PC-9 (cell line): ENCODE measurements around the gene WSCD1. TPM values are rescaled to one million over a fixed set of nuclear protein-coding genes. Genes with fewer than 3 reads are reported as not detected.

Source experiments
- BruUV-seq: library from RNA; stranded (reverse); fragments of 400-500 nt; replicated peaks from 2 replicates; lab custom pipeline; 2021; lab: Mats Ljungman, UMichigan
- CTCF ChIA-PET: fragments of 300-600 bp; sonication (Branson Sonifier 250); formaldehyde crosslinking; loops from one replicate; lab custom pipeline; 2022; ENCODE audit warnings: antibody characterized with exemption; lab: Charles Lee
- POLR2A ChIA-PET: fragments of 300-600 bp; sonication (Branson Sonifier 250); formaldehyde crosslinking; loops from one replicate; lab custom pipeline; 2022; ENCODE audit warnings: antibody characterized with exemption; ENCODE audit not compliant: unreplicated experiment; lab: Charles Lee
- DNase-seq, 2 experiments: peaks; one replicate each; pipeline versions ENCODE4 v3.0.0 to v3.0.0-alpha.2; 2015 to 2022; ENCODE audit warnings: mixed read lengths in 1 of 2
- H2AFZ ChIP-seq: fragments of 200-600 bp; sonication (generic); 2 replicates; pipeline ENCODE4 v1.8.1; 2017; ENCODE audit warnings: antibody characterized with exemption
- H3F3A ChIP-seq: fragments of 200-600 bp; sonication (generic); 2 replicates; pipeline ENCODE4 v1.8.1; 2017; ENCODE audit warnings: antibody characterized with exemption, mild to moderate bottlenecking, low read depth; ENCODE audit not compliant: insufficient read depth
- H3K27ac ChIP-seq: fragments of 200-600 bp; sonication (generic); 2 replicates; pipeline ENCODE4 v1.6.1; 2016; ENCODE audit warnings: mixed run types
- H3K27me3 ChIP-seq: fragments of 200-600 bp; sonication (generic); 2 replicates; pipeline ENCODE4 v1.6.1; 2016; ENCODE audit warnings: low read depth, mixed run types; ENCODE audit not compliant: insufficient read depth
- H3K36me3 ChIP-seq: fragments of 200-600 bp; sonication (generic); 2 replicates; pipeline ENCODE4 v1.6.1; 2016; ENCODE audit warnings: low read depth, mixed run types
- H3K4me1 ChIP-seq: fragments of 200-600 bp; sonication (generic); replicated peaks from 2 replicates; pipeline ENCODE4 v1.6.1; 2016; ENCODE audit warnings: mixed run types; ENCODE audit not compliant: insufficient read depth
- H3K4me2 ChIP-seq: fragments of 200-600 bp; sonication (generic); 2 replicates; pipeline ENCODE4 v1.6.1; 2017; ENCODE audit warnings: mixed run types
- H3K4me3 ChIP-seq: fragments of 200-600 bp; sonication (generic); 2 replicates; pipeline ENCODE4 v1.6.1; 2016; ENCODE audit warnings: mixed run types
- H3K79me2 ChIP-seq: fragments of 200-600 bp; sonication (generic); 2 replicates; pipeline ENCODE4 v1.6.1; 2017; ENCODE audit warnings: low read depth, mixed run types
- H3K9me2 ChIP-seq: fragments of 200-600 bp; sonication (generic); 2 replicates; pipeline ENCODE4 v1.8.1; 2017; ENCODE audit warnings: mild to moderate bottlenecking; ENCODE audit not compliant: insufficient read depth
- H3K9me3 ChIP-seq: fragments of 200-600 bp; sonication (generic); 2 replicates; pipeline ENCODE4 v1.8.1; 2016; ENCODE audit warnings: low read depth; ENCODE audit not compliant: insufficient read depth
- H4K20me1 ChIP-seq: fragments of 200-600 bp; sonication (generic); 2 replicates; pipeline ENCODE4 v1.8.1; 2017; ENCODE audit not compliant: insufficient read depth
- EZH2 ChIP-seq: fragments of 200-600 bp; sonication (generic); IDR thresholded peaks from 2 replicates; pipeline ENCODE4 v1.8.0; 2017; ENCODE audit warnings: antibody characterized with exemption, low read depth
- intact Hi-C: fragments of 100-400 bp; cut with micrococcal nuclease; formaldehyde crosslinking; loops from one replicate; pipeline ENCODE4 v1.10.0; 2022; ENCODE audit not compliant: unreplicated experiment
- total RNA-seq: library from RNA; stranded (reverse); gene quantifications from 2 replicates; pipeline ENCODE4 v1.2.3, GENCODE V29; 2021
- TF ChIP-seq, protein P1 (sequence below): fragments of 200-600 bp; sonication (generic); conservative IDR thresholded peaks from 2 replicates; pipeline ENCODE4 v1.6.1; 2017; ENCODE audit warnings: mixed run types, antibody characterized with exemption, mild to moderate bottlenecking, moderate library complexity

WSCD1 gene
- total RNA-seq, 1 experiment from 2014 or later: not detected

- CTCF ChIA-PET: no interaction called here
- intact Hi-C loops: no loop called here
Measured at GRCh38 chr17:6041246-6041645, 28.9 kb upstream of the WSCD1 start.

DNA sequence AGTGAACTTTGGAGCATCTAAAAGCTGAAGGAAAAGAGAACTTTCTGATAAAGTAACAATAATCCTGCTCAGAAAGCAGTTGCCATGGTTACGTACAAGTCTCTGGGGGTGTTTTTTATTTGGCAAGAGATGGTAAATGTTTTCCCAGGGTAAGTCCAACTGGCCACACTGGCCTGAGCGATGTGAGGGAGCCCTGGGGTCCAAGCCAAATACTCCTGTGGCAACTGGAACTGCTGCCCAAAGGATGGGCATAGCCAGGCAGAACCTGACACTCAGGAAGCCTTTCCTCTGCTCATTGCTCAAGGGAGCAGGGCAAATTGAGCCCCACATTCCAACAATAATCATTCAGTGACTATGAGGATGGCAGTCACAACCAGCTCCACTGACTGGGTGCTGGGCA, 26.8 kb upstream of the WSCD1 start:
- Histone ChIP-seq H3K4me3 (no peak overlapping the region), H2AFZ (no peak overlapping the region), H3K9me3 (no peaks in the 10 kb centered on the region), H3K9me2 (no peaks in the 10 kb centered on the region), H3K4me1 (no peaks in the 10 kb centered on the region), H3K27ac (no peak overlapping the region), H3K36me3 (no peaks in the 10 kb centered on the region), H3K79me2 (no peaks in the 10 kb centered on the region), H3F3A (no peaks in the 10 kb centered on the region), H3K27me3 (peaks cover 96% of the 10 kb centered on the region), H4K20me1 (no peaks in the 10 kb centered on the region), H3K4me2 (no peak overlapping the region)
- DNase-seq: no peak
- no peak for TF ChIP-seq EZH2
- TF ChIP-seq, protein P1, sequence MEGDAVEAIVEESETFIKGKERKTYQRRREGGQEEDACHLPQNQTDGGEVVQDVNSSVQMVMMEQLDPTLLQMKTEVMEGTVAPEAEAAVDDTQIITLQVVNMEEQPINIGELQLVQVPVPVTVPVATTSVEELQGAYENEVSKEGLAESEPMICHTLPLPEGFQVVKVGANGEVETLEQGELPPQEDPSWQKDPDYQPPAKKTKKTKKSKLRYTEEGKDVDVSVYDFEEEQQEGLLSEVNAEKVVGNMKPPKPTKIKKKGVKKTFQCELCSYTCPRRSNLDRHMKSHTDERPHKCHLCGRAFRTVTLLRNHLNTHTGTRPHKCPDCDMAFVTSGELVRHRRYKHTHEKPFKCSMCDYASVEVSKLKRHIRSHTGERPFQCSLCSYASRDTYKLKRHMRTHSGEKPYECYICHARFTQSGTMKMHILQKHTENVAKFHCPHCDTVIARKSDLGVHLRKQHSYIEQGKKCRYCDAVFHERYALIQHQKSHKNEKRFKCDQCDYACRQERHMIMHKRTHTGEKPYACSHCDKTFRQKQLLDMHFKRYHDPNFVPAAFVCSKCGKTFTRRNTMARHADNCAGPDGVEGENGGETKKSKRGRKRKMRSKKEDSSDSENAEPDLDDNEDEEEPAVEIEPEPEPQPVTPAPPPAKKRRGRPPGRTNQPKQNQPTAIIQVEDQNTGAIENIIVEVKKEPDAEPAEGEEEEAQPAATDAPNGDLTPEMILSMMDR: no peak
- ChIA-PET POLR2A (no interaction called here), CTCF (no interaction called here)
- intact Hi-C loops: no loop called here
- no TSS peak for BruUV-seq

More at GRCh38 chr17:6041246-6041645, 28.9 kb upstream of the WSCD1 start:
- no peaks in the 10 kb centered on the region for H3K79me2 ChIP-seq
- H3K27me3 ChIP-seq: peaks cover 99% of the 10 kb centered on the region
- DNase-seq: no peak
- no peak for TF ChIP-seq EZH2
- TF ChIP-seq, protein P1: no peak
- no peak overlapping the region for H3K4me2 ChIP-seq
- no peaks in the 10 kb centered on the region for H3K9me2 ChIP-seq
- no peaks in the 10 kb centered on the region for H4K20me1 ChIP-seq
- H3K9me3 ChIP-seq: no peaks in the 10 kb centered on the region
- no peaks in the 10 kb centered on the region for H3K4me1 ChIP-seq
- no peaks in the 10 kb centered on the region for H3F3A ChIP-seq
- no peak overlapping the region for H3K4me3 ChIP-seq
- no peaks in the 10 kb centered on the region for H3K36me3 ChIP-seq
- H3K27ac ChIP-seq: no peak overlapping the region
- no peak overlapping the region for H2AFZ ChIP-seq
- BruUV-seq: no TSS peak
- POLR2A ChIA-PET: no interaction called here

- Histone ChIP-seq H3K4me3 (no peak overlapping the region), H3F3A (no peaks in the 10 kb centered on the region), H2AFZ (no peak overlapping the region), H3K27ac (no peak overlapping the region), H3K4me1 (no peaks in the 10 kb centered on the region), H3K9me3 (no peaks in the 10 kb centered on the region), H3K9me2 (no peaks in the 10 kb centered on the region), H3K36me3 (no peaks in the 10 kb centered on the region), H3K4me2 (no peak overlapping the region), H3K27me3 (peaks cover 97% of the 10 kb centered on the region), H4K20me1 (no peaks in the 10 kb centered on the region), H3K79me2 (no peaks in the 10 kb centered on the region)
- BruUV-seq: no TSS peak
- ChIA-PET CTCF (interaction anchor here (0.7 kb wide), 1 partner anchor 249 kb away, joined by 3 read pairs; no protein-coding TSS in a partner anchor), POLR2A (no interaction called here)
- intact Hi-C loops: no loop called here
- TF ChIP-seq, protein P1: no peak
- no peak for TF ChIP-seq EZH2
- no peak for DNase-seq
Measured at GRCh38 chr17:6044261-6044660, 25.9 kb upstream of the WSCD1 start.
